HEK293 (cell line): ENCODE results near the gene PDE4DIP.
"Not testable (repeated sequence)": the region's sequence is repeated elsewhere in the genome, so short reads cannot be mapped to it uniquely, and the experiment has no call there.

Source experiments
- ZNF157 ChIP-seq: fragments of 450-650 bp; formaldehyde crosslinking; IDR thresholded peaks from 2 replicates; pipeline ENCODE4 v1.5.1; 2016; ENCODE audit warnings: missing biosample characterization, missing genetic modification characterization
- ZNF19 ChIP-seq: fragments of 450-650 bp; formaldehyde crosslinking; IDR thresholded peaks from 2 replicates; pipeline ENCODE4; 2016; ENCODE audit warnings: missing biosample characterization, missing genetic modification characterization, low read depth
- ZNF37A ChIP-seq: fragments of 450-650 bp; IDR thresholded peaks from 2 replicates; pipeline ENCODE4 v1.5.1; 2018; ENCODE audit warnings: missing biosample characterization, missing genetic modification characterization
- ZNF785 ChIP-seq: fragments of 450-650 bp; formaldehyde crosslinking; IDR thresholded peaks from 2 replicates; pipeline ENCODE4 v1.5.1; 2016; ENCODE audit warnings: missing biosample characterization, missing genetic modification characterization

DNA sequence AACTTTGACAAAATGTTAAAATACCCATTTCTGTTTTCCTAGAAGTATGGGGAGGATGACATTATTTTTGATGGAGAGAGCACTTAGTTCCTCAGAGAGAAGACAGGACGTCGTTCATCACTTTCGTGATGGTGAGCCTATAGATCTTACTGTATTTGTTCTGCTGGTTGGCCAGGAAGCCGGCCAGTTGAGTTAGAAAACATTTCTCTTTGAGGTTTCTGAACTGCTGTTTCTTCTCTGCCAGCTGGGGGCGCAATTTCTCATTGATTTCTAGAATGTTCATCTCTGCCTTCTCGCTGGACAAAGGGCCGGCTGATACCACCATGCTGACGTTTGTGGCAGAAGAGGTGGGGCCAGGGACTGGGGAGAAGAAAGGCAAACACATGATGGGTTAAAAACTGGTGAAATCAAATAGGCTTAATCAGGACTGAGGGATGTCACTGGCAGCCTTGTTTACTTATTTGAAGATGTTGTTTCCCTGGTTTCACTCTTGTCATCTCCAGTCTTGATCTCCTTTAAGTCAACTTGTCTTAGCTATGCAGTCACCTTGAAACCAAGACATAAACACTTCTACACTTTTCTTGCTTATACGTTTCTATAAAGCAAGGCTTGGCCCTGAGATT is 231.4 kb downstream of the PDE4DIP start:
- not testable (repeated sequence) for TF ChIP-seq ZNF19 (tag by site-specific recombination); ZNF157; ZNF785 (tag by site-specific recombination); ZNF37A (tag by site-specific recombination)
